Measurements from ENCODE around the gene KDM7A.
"Not testable (repeated sequence)": the region's sequence is repeated elsewhere in the genome, so short reads cannot be mapped to it uniquely, and the experiment has no call there.

Gene KDM7A
- total RNA-seq = 41.8 to 305 (median 142) reads per million in 3 experiments

DNA sequence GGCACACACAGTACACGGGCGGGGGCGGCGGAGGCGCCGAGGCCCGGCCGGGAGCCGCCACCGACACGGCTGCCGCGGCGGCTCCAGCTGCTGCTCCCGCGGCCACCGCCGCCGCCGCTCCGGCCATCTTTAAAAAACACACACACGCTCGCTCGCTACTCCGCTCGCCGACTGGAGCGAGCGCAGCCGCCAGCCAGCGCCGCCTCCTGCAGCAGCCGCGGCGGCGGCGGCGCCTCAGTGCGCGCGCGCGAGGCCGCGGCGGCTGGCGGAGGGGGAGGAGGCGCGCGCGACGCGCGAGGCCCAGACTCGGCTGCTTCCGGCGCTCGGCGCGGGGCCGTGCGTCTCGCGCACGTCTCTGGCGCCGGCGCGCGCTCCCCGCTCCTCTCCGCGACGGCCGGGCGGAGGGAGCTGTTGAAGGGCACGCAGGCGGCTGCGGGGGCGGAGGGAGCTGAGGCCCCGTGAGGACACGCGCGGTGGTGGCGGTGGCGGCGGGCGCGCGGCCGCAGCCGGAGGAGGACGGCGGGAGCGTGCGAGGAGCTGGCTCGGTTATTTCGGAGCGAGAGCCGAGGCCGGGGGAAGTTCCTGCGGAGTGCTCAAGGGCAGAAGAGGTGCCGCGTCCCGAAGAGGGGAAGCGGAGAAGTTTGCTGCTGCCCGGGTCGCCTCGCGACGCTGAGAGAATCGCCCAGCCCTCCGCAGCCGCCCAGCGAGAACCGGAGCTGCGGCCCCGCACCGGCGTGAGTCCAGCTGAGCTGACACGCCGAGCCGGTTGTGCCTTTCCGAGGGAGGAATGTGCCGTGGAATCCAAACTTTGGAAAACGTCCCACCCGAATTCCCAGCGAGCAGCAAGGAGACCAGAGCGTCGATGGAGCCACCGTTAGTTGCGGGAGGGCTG, at the start of gene KDM7A:
KDM7A (minus strand) TSS at position 173 of the 892 bp plus-strand sequence; CDS start at position 127, 46 bp downstream.
- peak; percentile 92 for DNase-seq

- DNase-seq = no peak
Measured at GRCh38 chr7:140225562-140226249, 48.9 kb upstream of the KDM7A start.

DNA sequence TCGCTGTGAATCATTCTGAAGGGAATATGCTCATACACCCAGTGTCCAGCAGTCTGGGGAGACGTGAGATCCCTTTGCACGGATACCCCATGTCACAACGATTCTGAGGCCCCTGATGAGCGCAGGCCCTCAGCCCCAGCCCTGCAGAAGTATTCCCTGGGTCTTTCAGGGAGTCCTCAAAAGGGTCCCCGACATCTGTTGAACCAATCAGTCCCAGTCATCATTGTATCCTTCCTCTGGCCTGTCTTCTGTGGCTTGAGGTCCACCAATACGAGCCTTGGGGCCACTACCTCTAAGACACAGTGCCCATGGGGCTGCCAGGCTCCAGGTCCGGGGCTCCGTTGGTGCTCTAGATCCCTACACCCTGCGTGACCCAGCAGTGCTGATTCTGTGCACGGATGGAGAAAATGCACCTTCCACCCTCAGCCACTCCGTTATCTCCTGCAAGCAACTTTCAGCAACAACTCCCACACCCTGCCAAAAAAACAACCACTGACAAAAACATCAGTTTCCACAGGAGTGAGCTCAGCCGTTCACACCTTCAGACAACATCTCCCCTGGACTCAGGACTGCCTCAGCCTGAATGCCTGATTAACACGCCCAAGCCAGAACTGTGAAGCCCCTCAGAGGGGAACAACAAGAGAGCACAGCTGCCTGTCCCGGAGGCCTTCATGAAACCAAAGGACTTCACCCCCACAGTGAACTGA, 46.9 kb upstream of the KDM7A start:
- DNase-seq = no peak

- no peak for DNase-seq
Measured at GRCh38 chr7:140222814-140223213, 46.0 kb upstream of the KDM7A start.

- no peak for DNase-seq
Measured at GRCh38 chr7:140219672-140220524, 43.1 kb upstream of the KDM7A start.

GRCh38 chr7:140218656-140219055, 41.9 kb upstream of the KDM7A start:
- no peak for DNase-seq

DNA sequence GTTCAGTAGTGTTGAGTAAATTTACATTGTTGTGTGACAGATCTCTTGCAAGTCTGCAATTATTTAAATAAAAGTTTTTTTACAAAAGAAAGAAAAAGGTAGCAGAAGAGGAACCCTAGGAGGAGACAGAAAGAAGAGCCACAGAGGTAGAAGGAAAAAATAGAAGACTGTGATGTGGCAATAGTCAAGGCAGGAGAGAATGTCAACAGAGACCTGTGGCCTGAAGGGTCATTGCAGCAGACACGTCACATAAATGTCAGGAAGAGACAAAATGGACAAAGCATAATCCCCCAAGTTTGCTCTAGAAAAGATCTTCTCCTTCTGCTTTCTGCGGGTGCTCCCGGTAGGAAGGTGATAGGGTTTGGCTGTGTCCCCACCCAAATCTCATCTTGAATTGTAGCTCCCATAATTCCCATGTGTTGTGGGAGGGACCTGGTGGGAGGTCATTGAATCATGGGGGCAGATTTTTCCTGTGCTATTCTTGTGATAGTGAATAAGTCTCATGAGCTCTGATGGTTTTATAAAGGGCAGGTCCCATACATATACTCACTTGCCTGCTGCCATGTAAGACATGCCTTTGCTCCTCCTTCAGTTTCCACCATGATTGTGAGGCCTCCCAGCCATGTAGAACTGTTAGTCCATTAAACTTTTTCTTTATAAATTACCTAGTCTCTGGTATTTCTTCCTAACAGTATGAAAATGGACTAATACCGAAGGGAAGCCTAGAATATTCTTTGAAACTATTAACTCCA, 41.1 kb upstream of the KDM7A start:
- no peak for DNase-seq

DNA sequence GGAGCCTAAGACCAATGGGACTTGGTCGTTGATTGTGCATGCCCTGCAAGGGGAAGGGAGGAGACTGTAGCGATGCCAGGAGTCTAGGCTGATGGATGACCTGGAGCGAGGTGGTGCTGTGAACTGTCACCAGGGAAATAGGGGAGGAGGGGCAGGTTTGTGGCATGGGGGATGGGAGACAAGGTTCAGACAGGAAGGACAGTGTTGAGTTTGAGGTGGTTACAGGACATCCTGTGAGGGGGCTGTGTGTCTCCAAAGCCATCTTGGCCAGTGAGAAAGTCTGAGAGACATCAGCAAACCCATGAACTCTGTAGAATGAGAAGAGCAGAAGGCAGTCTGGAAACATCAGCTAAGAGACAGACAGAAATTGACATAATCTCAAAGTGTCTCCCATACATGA, 38.5 kb upstream of the KDM7A start:
- no peak for DNase-seq

GRCh38 chr7:140214075-140214684, 37.4 kb upstream of the KDM7A start:
- DNase-seq = no peak

GRCh38 chr7:140213684-140214074, 36.9 kb upstream of the KDM7A start:
- DNase-seq = no peak

DNA sequence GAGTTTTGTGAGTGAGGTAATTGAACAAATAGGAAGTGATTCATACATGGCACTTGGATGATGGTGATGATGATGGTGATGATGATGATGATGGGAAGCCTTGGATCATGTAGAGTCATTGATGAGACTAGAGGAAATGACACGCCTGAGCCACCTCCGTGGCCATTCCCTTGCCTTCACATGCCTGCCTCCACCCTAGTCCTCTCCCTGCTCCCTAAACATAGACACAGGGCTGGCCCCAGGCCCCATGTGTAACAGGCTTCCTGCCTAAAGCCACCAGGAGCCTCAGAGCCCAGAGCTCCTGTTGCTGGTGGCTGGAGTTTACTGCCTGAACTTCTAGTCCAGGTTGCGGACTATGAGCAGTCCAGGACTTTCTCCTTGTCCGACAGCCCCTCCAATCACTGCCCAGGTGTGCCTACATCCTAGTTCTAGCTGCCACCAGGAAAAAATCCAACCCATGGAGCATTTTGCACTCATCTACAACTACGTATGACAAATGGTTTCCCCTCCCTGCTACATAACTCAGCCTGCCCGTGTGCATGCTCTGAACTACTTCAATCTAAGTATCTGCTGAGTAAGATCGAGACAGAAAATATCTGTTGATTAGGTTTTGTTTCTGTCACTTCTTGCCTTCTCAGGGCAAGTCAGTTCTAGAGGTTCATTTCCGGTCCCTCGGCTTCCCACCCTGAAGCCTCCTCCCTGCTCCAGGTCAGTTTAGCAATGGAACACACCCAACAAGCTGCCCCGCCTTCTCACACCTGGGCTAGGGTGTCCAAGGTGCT, 35.5 kb upstream of the KDM7A start:
- no peak for DNase-seq

DNA sequence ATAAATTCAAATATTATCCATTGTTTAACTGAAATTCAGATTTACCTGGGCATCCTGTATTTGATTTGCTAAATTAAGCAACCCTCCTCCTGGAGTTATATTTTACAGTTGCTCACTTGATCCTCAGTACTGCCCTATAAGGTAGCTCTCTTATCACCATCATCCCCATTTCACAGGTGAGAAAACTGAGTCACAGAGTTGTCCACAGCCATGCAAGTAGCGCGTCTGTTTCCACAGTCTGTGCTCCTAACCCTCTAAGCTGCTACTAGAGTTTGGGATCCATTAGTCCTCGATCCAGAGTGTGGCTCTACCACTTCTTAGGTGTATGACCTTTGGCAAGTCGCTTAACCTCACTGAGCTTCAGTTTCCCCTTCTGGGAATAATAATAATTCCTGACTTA, 34.9 kb upstream of the KDM7A start:
- no peak for DNase-seq

- no peak for DNase-seq
Measured at GRCh38 chr7:140209866-140210609, 33.3 kb upstream of the KDM7A start.

GRCh38 chr7:140206616-140207389, 30.0 kb upstream of the KDM7A start:
- no peak for DNase-seq

- no peak for DNase-seq
Measured at GRCh38 chr7:140205600-140205999, 28.8 kb upstream of the KDM7A start.

DNA sequence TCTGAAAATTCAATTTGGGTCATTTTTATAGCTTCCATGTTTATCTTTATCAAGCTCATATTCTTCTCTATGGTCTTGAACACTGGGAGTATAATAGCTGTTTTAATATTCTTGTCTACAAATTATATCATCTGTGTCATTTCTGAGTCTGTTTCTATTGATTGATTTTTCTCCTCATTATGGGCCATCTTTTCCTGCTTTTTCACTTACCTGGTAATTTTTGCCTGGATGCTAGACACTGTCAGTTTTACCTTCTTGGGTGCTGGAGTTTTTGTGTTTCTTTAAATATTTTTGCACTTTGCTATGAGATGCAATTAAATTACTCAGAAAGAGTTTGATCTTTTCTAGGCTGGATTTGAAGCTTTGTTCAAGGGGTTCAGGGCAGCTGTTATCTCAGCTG, 26.8 kb upstream of the KDM7A start:
- no peak for DNase-seq

DNA sequence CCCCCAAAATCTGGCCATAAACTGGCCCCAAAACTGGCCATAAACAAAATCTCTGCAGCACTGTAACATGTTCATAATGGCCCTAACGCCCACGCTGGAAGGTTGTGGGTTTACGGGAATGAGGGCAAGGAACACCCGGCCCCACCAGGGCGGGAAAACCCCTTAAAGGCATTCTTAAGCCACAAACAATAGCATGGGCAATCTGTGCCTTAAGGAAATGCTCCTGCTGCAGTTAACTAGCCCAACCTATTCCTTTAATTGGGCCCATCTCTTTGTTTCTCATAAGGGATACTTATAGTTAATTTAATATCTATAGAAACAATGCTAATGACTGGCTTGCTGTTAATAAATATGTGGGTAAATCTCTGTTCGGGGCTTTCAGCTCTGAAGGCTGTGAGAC, 26.2 kb upstream of the KDM7A start:
- not testable (repeated sequence) for DNase-seq

GRCh38 chr7:140201393-140201792, 24.6 kb upstream of the KDM7A start:
- no peak for DNase-seq
